ENCODE results near the gene JAZF1.
"Not testable (repeated sequence)": the region's sequence is repeated elsewhere in the genome, so short reads cannot be mapped to it uniquely, and the experiment has no call there.

Gene JAZF1

GRCh38 chr7:27856703-27857485 is 323.7 kb downstream of the JAZF1 start:
- in situ Hi-C loops (cut with MboI; ENCODE audit: low sequenced_read_pairs): not testable (repeated sequence)

DNA sequence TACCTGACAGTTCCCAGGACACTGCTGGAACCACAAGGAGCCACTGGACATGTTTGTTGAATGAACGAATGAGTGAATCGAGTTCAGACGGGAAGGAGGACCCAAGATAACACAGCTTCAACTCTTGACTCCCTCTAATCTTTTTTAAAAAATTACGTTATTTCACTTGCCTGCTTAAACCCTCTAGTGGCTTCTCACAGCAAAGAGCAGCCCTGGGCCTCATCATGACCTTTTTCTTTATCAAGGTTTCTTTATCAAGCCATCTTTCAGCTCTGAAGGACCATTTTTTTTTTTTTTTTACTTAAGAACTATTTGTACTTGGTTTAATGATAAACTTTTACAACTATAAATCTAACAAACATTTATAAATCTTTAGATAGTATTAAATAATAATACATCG is 330.1 kb downstream of the JAZF1 start:
- in situ Hi-C loops (cut with MboI; ENCODE audit: low sequenced_read_pairs): no loop called here

GRCh38 chr7:27846388-27846787 is 334.2 kb downstream of the JAZF1 start:
- in situ Hi-C loops (cut with MboI; ENCODE audit: low sequenced_read_pairs): no loop called here

DNA sequence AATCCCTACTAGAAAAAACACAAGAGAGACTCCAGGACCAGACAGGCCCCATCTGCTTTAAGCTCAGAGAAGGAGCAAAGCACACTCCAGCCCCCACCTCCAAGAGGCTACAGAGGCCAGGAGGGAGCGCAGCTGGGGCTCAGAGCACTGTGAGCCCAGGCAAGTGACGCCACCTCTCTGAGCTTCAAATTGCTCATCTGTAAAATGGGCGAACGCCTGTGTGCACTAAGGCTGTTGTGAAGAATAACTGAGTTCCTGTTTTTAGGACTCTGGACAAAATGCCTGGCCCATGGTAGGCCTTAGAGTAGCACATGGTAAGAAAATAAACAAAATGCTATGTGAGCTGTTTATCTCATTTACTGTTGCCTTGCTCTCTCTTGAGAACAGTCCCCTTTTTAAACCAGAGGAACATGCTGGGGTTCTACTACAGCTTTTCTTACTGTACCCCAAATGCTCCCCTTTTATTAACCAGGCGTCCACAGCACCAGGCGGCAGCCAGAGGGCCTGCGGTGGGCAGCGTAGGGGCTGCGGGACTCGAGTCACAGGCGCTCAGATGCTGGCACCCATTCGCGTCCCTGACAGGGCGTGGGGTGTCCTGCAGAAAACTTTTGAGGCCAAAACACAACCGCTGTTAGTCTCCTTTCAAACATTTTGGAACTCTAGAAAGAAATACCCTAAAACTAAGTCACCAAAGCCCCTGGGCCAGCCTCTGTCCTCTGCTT is 336.9 kb downstream of the JAZF1 start:
- in situ Hi-C loops (cut with MboI; ENCODE audit: low sequenced_read_pairs): no loop called here

DNA sequence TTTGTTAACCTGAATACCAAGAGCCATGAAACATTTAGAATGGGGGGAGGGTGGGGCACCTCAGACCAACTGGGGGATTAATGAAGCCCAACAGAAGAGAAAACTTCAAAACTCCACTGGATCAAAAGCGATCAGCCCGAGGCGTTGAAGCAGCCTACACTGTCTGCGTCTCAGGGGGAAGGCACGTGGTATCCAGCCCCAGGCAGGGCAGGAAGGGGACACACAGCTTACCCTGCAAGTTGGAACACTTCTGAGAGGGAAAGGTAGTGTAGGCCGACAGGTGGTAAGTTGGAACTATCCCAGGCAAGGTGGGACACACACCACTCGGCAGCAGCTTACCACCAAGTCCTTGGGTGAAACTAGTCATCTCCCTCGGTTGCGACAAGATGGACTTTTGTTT is 337.7 kb downstream of the JAZF1 start:
- in situ Hi-C loops (cut with MboI; ENCODE audit: low sequenced_read_pairs): no loop called here

- in situ Hi-C loops (cut with MboI; ENCODE audit: low sequenced_read_pairs): no loop called here
Measured at GRCh38 chr7:27842094-27842692, 338.4 kb downstream of the JAZF1 start.

DNA sequence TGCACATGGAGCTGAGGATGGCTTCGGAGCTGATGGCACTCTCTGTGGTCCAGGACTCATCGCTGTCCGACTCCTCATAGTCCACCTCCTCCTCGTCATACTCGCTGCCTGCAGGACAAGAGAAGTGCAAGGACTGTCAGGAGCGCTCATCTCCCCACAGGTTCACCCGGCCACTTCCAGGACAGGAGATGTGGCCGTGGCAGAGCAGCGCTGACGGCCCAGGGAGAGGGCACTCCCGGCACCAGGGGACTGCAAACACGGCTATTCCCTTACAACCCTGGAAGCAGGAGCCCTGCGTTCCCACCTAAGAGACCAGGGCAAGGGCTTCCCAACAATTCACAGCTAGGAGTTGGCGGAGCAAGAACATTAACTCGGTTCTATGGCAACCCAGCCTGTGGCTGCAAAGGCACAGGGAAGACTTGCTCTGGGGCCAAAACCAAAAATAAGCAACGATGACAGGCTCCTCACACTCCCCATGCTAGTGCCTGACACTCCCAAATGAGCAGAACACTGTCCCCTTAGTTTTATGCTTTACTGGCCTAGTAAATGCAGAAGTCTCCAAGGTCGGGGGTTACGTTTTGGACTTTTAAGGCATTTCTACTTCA is 339.7 kb downstream of the JAZF1 start:
- in situ Hi-C loops (cut with MboI; ENCODE audit: low sequenced_read_pairs): no loop called here

DNA sequence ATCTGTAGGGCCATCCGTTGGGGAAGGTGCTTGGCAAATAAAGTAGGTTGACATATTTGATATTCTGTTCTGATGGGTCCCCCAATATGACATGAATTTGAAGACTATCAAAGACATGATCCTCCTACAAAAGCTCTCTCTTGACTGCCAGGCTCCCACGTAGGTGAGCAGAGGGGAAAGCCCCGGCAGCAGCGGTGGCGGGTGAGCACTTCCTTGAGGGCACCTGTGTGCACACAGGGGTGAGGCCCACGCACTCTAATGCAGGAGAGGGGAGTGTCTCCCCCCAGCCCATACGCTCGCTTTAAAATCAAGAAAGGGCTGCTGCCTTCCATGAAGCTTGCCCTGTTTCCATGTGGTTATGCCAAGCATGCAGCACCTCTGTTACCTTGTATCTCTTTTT is 340.3 kb downstream of the JAZF1 start:
- in situ Hi-C loops (cut with MboI; ENCODE audit: low sequenced_read_pairs): no loop called here

DNA sequence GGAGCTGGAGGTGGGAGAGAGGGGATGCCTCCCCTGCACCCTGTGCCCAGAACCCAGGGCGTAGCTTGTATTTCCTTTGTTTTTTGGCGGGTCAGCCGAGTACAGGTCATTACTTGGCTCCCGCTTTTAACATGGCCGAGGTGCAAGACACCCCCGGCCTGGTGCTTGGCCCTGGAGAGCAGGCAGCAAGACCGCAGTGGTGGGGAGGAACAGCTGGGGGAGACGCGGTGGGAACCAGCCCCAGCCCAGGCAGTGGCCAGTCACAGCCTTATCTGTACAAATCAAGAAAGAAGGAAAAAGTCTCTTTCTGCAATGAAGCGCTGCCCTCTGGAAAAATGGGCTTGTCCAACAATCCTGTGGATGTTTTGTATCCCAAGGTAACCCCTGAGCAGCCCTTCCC is 341.5 kb downstream of the JAZF1 start:
- in situ Hi-C loops (cut with MboI; ENCODE audit: low sequenced_read_pairs): no loop called here

- in situ Hi-C loops (cut with MboI; ENCODE audit: low sequenced_read_pairs): no loop called here
Measured at GRCh38 chr7:27836536-27836935, 344.1 kb downstream of the JAZF1 start.

GRCh38 chr7:27835376-27835775 is 345.2 kb downstream of the JAZF1 start:
- in situ Hi-C loops (cut with MboI; ENCODE audit: low sequenced_read_pairs): no loop called here

- in situ Hi-C loops (cut with MboI; ENCODE audit: low sequenced_read_pairs): no loop called here
Measured at GRCh38 chr7:27834179-27834921, 346.2 kb downstream of the JAZF1 start.

- in situ Hi-C loops (cut with MboI; ENCODE audit: low sequenced_read_pairs): no loop called here
Measured at GRCh38 chr7:27826357-27826756, 354.2 kb downstream of the JAZF1 start.

- in situ Hi-C loops (cut with MboI; ENCODE audit: low sequenced_read_pairs): no loop called here
Measured at GRCh38 chr7:27825891-27826290, 354.7 kb downstream of the JAZF1 start.

DNA sequence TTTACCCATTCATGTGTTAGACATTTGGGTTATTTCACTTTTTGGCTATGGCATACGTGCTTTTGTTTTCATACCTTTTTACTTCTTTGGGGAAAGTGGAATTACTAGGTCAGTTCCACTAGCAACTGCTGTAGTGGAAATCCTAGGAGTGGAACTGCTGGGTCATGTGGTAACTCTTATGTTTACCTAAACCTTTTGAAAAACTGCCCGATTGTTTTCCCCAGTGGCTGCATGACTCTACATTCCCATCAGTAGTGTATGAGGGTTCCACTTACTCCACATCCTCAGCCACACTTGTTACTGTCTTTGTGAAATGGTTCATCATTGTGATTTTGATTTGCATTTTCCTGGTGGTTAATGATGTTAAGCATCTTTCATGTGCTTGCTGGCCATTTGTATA is 358.4 kb downstream of the JAZF1 start:
- in situ Hi-C loops (cut with MboI; ENCODE audit: low sequenced_read_pairs): no loop called here

DNA sequence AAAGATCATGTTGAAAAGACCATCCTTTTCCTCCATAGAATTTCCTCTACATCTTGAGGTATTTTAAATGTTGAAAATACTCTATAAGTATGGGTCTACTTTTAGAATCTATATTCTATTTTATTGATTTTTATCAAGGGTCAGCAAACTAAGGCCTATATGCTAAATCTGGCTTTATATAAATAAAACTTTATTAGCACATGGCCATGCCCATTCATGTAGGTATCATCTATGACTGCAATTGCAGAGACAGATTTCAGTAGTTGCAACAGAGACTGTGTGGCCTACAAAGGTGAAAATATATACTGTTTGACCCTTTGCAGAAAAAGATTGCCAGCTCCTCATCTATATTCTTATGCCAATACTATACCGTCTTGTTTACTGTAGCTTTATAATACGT is 367.9 kb downstream of the JAZF1 start:
- in situ Hi-C loops (cut with MboI; ENCODE audit: low sequenced_read_pairs): no loop called here

- in situ Hi-C loops (cut with MboI; ENCODE audit: low sequenced_read_pairs): no loop called here
Measured at GRCh38 chr7:27810186-27810585, 370.4 kb downstream of the JAZF1 start.

GRCh38 chr7:27808626-27809025 is 372.0 kb downstream of the JAZF1 start:
- in situ Hi-C loops (cut with MboI; ENCODE audit: low sequenced_read_pairs): no loop called here

GRCh38 chr7:27804139-27804538 is 376.5 kb downstream of the JAZF1 start:
- in situ Hi-C loops (cut with MboI; ENCODE audit: low sequenced_read_pairs): no loop called here

GRCh38 chr7:27802999-27803398 is 377.6 kb downstream of the JAZF1 start:
- in situ Hi-C loops (cut with MboI; ENCODE audit: low sequenced_read_pairs): no loop called here

- in situ Hi-C loops (cut with MboI; ENCODE audit: low sequenced_read_pairs): loop anchor here (25.0 kb wide), 1 partner anchor 587 kb away; the partner anchor contains the start of gene HOXA13
Measured at GRCh38 chr7:27799212-27799611, 381.4 kb downstream of the JAZF1 start.

All from HL-60/S4 treated with retinoic acid at 250 ng/mL for 4 days and 3 days (cell line).